T-cell (primary cell): ENCODE measurements around the gene COL23A1. TPM values are rescaled to one million over a fixed set of nuclear protein-coding genes. Genes with fewer than 3 reads are reported as not detected.
"Not testable (repeated sequence)": the region's sequence is repeated elsewhere in the genome, so short reads cannot be mapped to it uniquely, and the experiment has no call there.

Source experiments
- ATAC-seq, 4 experiments: fragments of 200-7000 bp in 3 of 4; fragments of 150-1000 bp in 1 of 4; cut with Tn5 transposase; replicated peaks in 1 of 4; 1 replicate in 3 of 4; 2 replicates in 1 of 4; pipeline ENCODE4 v1.10.0; 2021; ENCODE audit warnings: moderate library complexity in 3 of 4, mild to moderate bottlenecking in 2 of 4, moderate number of reproducible peaks in 1 of 4
- CTCF ChIA-PET, 2 donors: fragments of 300-600 bp; sonication (Branson Sonifier 250); formaldehyde crosslinking; loops; one replicate each; lab custom pipeline; 2022; ENCODE audit warnings: antibody characterized with exemption in 2 of 2; lab: Charles Lee
- POLR2A ChIA-PET, 2 donors: fragments of 300-600 bp; sonication (Branson Sonifier 250); formaldehyde crosslinking; loops; one replicate each; lab custom pipeline; 2022; ENCODE audit warnings: antibody characterized with exemption in 2 of 2; lab: Charles Lee
- DNase-seq, 35 experiments: peaks; one replicate each; pipeline versions ENCODE4 v3.0.0 to v3.0.0-alpha.2; 2013 to 2023
- H3K27ac ChIP-seq: one replicate; pipeline ENCODE4 v1.5.1; 2013; ENCODE audit warnings: low read length
- H3K27me3 ChIP-seq, 2 experiments: replicated peaks in 1 of 2; 1 replicate in 1 of 2; 2 replicates in 1 of 2; pipeline versions ENCODE4 v1.6.1 to v1.7.0; 2013; ENCODE audit warnings: low read length in 1 of 2, mixed read lengths in 1 of 2; ENCODE audit not compliant: control insufficient read depth in 2 of 2, insufficient read depth in 2 of 2; ENCODE audit errors: extremely low read depth in 1 of 2
- H3K36me3 ChIP-seq, 2 donors: 1 replicate in 1 of 2; 2 replicates in 1 of 2; pipeline versions ENCODE4 v1.6.1 to v1.7.0; 2013; ENCODE audit warnings: low read length in 1 of 2; ENCODE audit not compliant: control insufficient read depth in 2 of 2, insufficient read depth in 1 of 2; ENCODE audit errors: extremely low read depth in 1 of 2
- H3K4me1 ChIP-seq, 2 experiments: 1 replicate in 1 of 2; 2 replicates in 1 of 2; pipeline versions ENCODE4 v1.6.1 to v1.7.0; 2013; ENCODE audit warnings: low read length in 2 of 2, mixed read lengths in 1 of 2; ENCODE audit not compliant: insufficient read depth in 2 of 2, control insufficient read depth in 1 of 2; ENCODE audit errors: extremely low read depth in 1 of 2
- H3K4me3 ChIP-seq, 2 donors: 1 replicate in 1 of 2; 2 replicates in 1 of 2; pipeline versions ENCODE4 v1.5.1 to v1.7.0; 2013; ENCODE audit warnings: mild to moderate bottlenecking in 2 of 2, low read length in 1 of 2, moderate library complexity in 1 of 2; ENCODE audit not compliant: control insufficient read depth in 1 of 2; ENCODE audit errors: extremely low read depth in 1 of 2
- H3K9me3 ChIP-seq: 2 replicates; pipeline ENCODE4 v1.7.0; 2013
- H3K27ac Mint-ChIP-seq, 2 donors: one replicate each; pipeline ENCODE4 v1.8.0; 2020 to 2021; ENCODE audit warnings: mild to moderate bottlenecking in 2 of 2, mixed read lengths in 2 of 2
- H3K27me3 Mint-ChIP-seq, 2 donors: one replicate each; pipeline ENCODE4 v1.8.0; 2021 to 2022; ENCODE audit warnings: mixed read lengths in 2 of 2
- H3K36me3 Mint-ChIP-seq: one replicate; pipeline ENCODE4 v1.8.0; 2021; ENCODE audit warnings: mixed read lengths
- H3K4me1 Mint-ChIP-seq, 3 donors: one replicate each; pipeline ENCODE4 v1.8.0; 2020 to 2022; ENCODE audit warnings: mixed read lengths in 3 of 3, mild to moderate bottlenecking in 1 of 3
- H3K4me3 Mint-ChIP-seq, 3 donors: one replicate each; pipeline ENCODE4 v1.8.0; 2020 to 2022; ENCODE audit warnings: mild to moderate bottlenecking in 3 of 3, mixed read lengths in 3 of 3, moderate library complexity in 3 of 3
- H3K9me3 Mint-ChIP-seq, 3 donors: one replicate each; pipeline ENCODE4 v1.8.0; 2020 to 2022; ENCODE audit warnings: mixed read lengths in 3 of 3
- WGBS: methylation state at CpG from one replicate; pipeline ENCODE4 v1.1.5; 2013; ENCODE audit warnings: missing lambda C conversion rate; ENCODE audit not compliant: insufficient coverage; 5-methylcytosine and 5-hydroxymethylcytosine counted together
- total RNA-seq, 35 experiments: library from RNA in 6 of 35; stranded (reverse) in 6 of 35; fragments of 120-200 nt in 1 of 35; gene quantifications; one replicate each; pipeline versions ENCODE4 v1.2.1 to v1.2.4 and lab custom pipeline; 2013 to 2026

COL23A1 gene
- total RNA-seq, 5 donors from 2014 or later (not counting 1 experiment from before 2014, with no cell fraction given), result 0.07 to 0.13 TPM; not detected in 3

DNA sequence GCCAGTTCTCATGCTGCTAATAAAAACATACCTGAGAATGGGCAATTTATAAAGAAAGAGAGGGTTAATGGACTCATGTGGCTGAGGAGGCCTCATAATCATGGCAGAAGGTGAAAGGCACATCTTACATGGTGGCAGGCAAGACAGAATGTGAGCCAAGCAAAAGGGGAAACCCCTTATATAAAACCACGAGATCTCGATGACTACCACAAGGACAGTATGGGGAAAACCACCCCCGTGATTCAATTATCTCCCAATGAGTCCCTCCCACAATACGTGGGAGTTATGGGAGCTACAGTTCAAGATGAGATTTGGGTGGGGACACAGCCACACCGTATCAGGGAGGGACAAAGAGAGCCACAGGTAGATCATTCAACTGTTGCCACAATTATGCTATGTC, 272.5 kb downstream of the COL23A1 start:
- H3K27ac Mint-ChIP-seq, ATAC-seq, H3K36me3 ChIP-seq, H3K4me1 Mint-ChIP-seq, CTCF ChIA-PET, H3K4me3 Mint-ChIP-seq, H3K4me1 ChIP-seq, DNase-seq, H3K4me3 ChIP-seq, H3K36me3 Mint-ChIP-seq, H3K27me3 Mint-ChIP-seq, POLR2A ChIA-PET, H3K9me3 Mint-ChIP-seq, H3K27ac ChIP-seq, H3K9me3 ChIP-seq: not testable (repeated sequence)
- WGBS, result 100% methylated on average over 1 of the region's 5 CpGs
- H3K27me3 ChIP-seq, result peaks cover 0 to 22% of the 10 kb centered on the region in 2 experiments

DNA sequence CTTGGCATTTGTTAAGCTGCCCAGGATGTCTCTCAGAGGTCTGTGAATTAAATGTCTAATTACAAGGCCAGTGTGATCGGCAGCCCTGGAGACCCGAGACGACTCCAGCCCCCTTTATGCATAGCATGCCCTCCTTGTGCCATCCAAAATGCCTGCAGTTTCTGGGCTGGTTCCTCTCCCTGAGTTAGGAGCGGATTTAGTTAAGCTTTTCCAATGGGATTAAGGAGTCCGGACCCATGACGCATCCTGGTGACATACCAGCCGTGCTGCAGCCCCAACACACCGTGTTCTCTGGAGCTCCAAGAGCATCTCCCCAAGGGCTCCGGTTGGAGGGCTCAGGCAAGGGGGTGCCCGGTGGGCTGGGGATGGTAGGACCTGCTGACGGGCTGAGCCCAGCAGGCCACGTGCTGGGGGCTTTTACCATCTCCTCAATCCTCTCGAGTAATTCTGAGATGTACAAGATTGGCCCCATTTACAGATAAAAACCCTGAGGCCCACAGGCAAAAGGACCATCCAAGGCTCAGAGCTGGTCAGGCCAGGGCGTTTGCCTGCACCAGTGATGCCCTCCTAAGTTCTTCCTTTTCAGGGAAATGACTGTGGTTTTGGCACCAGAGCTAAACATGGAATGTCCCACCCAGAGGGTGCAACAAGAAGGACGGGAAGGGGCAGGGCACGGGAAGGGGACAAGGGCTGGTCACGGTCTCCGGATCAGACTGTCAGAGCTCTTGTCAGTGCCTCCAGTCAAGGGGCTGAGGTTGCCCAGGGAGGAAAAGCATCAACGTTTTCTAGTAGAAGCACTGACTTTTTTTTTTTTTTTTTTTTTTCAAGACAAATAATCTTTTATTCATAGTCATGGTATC, 275.0 kb downstream of the COL23A1 start:
- H3K4me3 Mint-ChIP-seq, result no peak overlapping the region
- no peak for DNase-seq
- Histone ChIP-seq H3K4me1 (no peaks in the 10 kb centered on the region), H3K27ac (no peak overlapping the region), H3K27me3 (peaks cover 0 to 18% of the 10 kb centered on the region in 2 experiments), H3K9me3 (no peaks in the 10 kb centered on the region), H3K4me3 (no peak overlapping the region), H3K36me3 (no peaks in the 10 kb centered on the region)
- WGBS, result 80% methylated on average over 8 of the region's 19 CpGs
- H3K27me3 Mint-ChIP-seq, result peaks cover 0 to 3% of the 10 kb centered on the region in 2 donors
- POLR2A ChIA-PET, result no interaction called here
- CTCF ChIA-PET, result no interaction called here
- H3K27ac Mint-ChIP-seq, result no peak overlapping the region
- no peaks in the 10 kb centered on the region for H3K36me3 Mint-ChIP-seq
- ATAC-seq, result no peak
- H3K9me3 Mint-ChIP-seq, result peaks cover 8 to 9% (median 8%) of the 10 kb centered on the region in 3 donors
- H3K4me1 Mint-ChIP-seq, result no peaks in the 10 kb centered on the region

DNA sequence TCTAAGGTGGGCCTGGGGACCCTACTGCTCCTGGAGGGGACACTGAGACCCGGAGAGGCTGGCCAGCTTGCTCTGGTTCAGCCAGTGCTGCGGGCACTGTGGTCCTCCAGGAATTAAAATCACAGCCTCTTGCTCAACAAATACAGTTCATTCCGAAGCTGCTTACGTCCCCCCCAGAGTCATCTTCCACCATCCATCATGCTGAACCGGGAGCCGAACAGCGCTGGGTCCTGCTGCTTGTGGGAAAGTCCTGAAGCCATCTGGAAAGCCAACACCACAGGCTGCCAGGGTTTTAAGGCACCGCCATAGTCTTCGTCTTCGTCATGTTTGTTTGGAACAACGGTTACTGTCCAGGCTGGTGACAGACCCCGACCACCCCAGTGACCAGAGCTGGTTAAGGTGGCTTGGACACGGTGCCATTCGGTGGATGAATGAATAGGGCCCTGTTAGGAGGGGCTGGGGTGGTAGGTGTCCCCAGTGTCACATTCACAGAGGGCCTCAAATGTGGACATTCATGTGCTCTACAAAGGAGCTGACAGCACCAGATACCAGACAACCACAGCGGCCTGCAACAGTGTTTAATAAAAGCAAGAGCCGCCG, 276.0 kb downstream of the COL23A1 start:
- CTCF ChIA-PET, result interaction anchor here in 1 of 2 donors (0.8 kb wide), 1 partner anchor 10 kb away, joined by 3 read pairs; no protein-coding TSS in a partner anchor
- DNase-seq, result no peak
- Mint-ChIP-seq H3K4me3 (no peak overlapping the region), H3K4me1 (no peaks in the 10 kb centered on the region), H3K36me3 (no peaks in the 10 kb centered on the region), H3K27me3 (peaks cover 0 to 3% of the 10 kb centered on the region in 2 donors), H3K27ac (no peak overlapping the region), H3K9me3 (peaks cover 8 to 9% (median 8%) of the 10 kb centered on the region in 3 donors)
- H3K4me3 ChIP-seq, result no peak overlapping the region
- POLR2A ChIA-PET, result no interaction called here
- no peak overlapping the region for H3K27ac ChIP-seq
- ATAC-seq, result no peak
- no peaks in the 10 kb centered on the region for H3K4me1 ChIP-seq
- 85% methylated on average over 17 of the region's 17 CpGs for WGBS
- no peaks in the 10 kb centered on the region for H3K9me3 ChIP-seq
- no peaks in the 10 kb centered on the region for H3K36me3 ChIP-seq
- H3K27me3 ChIP-seq, result peaks cover 0 to 18% of the 10 kb centered on the region in 2 experiments

DNA sequence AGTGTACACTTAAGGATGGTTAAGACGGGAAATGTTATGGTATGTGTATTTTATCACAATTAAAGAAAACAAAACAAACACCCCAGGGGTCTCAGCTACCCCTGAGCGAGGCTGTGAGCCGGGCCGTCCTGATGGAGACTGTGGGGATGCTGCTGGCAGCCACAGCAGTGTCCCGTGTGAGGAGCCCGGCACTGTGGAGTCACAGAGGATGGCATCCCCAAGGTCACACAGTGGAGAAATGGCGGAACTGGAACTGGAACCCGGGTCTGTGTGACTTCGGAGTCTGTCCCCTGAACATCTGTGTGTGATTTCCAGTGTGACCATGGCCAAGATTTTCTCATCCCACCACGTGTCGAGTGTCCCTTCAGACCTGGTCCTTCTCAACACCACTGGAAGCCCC, 276.9 kb downstream of the COL23A1 start:
- H3K27me3 ChIP-seq, result peaks cover 0 to 16% of the 10 kb centered on the region in 2 experiments
- ATAC-seq (no peak), DNase-seq (no peak)
- Mint-ChIP-seq H3K27ac (no peak overlapping the region), H3K4me3 (no peak overlapping the region), H3K27me3 (peaks cover 0 to 3% of the 10 kb centered on the region in 2 donors), H3K9me3 (peaks cover 8 to 9% (median 8%) of the 10 kb centered on the region in 3 donors), H3K4me1 (no peaks in the 10 kb centered on the region), H3K36me3 (no peaks in the 10 kb centered on the region)
- ChIA-PET POLR2A (no interaction called here), CTCF (interaction anchor here in 1 of 2 donors (0.8 kb wide), 1 partner anchor 11 kb away, joined by 3 read pairs; no protein-coding TSS in a partner anchor)
- H3K9me3 ChIP-seq, result no peaks in the 10 kb centered on the region
- H3K4me1 ChIP-seq, result no peaks in the 10 kb centered on the region
- WGBS, result 80% methylated on average over 4 of the region's 11 CpGs
- no peak overlapping the region for H3K27ac ChIP-seq
- no peak overlapping the region for H3K4me3 ChIP-seq
- H3K36me3 ChIP-seq, result no peaks in the 10 kb centered on the region

DNA sequence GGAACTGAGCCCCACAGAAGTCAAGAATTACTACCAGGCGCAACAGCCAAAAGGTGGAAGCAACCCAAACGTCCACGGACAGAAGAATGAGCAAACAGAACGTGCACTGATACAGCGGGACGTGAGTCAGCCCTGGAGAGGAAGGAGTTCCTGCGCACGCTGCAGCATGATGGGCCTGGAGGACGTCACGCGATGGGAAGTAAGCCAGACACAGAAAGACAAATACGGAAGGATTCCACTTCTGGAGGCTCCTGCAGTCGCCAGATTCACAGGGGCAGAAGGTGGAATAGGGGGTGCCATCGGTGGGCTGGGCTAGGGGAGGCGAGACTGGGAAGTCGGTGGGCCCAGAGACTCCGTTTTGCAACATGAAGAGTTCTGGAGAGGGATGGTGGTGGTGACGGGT, 277.3 kb downstream of the COL23A1 start:
- Histone ChIP-seq H3K36me3 (no peaks in the 10 kb centered on the region), H3K27ac (no peak overlapping the region), H3K9me3 (no peaks in the 10 kb centered on the region), H3K4me3 (no peak overlapping the region), H3K4me1 (no peaks in the 10 kb centered on the region), H3K27me3 (peaks cover 0 to 16% of the 10 kb centered on the region in 2 experiments)
- no peak overlapping the region for H3K27ac Mint-ChIP-seq
- DNase-seq (no peak), ATAC-seq (no peak)
- CTCF ChIA-PET, result no interaction called here
- H3K4me3 Mint-ChIP-seq, result no peak overlapping the region
- POLR2A ChIA-PET, result no interaction called here
- peaks cover 8% of the 10 kb centered on the region in 3 donors for H3K9me3 Mint-ChIP-seq
- H3K27me3 Mint-ChIP-seq, result peaks cover 0 to 3% of the 10 kb centered on the region in 2 donors
- no peaks in the 10 kb centered on the region for H3K36me3 Mint-ChIP-seq
- 85% methylated on average over 16 of the region's 18 CpGs for WGBS
- no peaks in the 10 kb centered on the region for H3K4me1 Mint-ChIP-seq

DNA sequence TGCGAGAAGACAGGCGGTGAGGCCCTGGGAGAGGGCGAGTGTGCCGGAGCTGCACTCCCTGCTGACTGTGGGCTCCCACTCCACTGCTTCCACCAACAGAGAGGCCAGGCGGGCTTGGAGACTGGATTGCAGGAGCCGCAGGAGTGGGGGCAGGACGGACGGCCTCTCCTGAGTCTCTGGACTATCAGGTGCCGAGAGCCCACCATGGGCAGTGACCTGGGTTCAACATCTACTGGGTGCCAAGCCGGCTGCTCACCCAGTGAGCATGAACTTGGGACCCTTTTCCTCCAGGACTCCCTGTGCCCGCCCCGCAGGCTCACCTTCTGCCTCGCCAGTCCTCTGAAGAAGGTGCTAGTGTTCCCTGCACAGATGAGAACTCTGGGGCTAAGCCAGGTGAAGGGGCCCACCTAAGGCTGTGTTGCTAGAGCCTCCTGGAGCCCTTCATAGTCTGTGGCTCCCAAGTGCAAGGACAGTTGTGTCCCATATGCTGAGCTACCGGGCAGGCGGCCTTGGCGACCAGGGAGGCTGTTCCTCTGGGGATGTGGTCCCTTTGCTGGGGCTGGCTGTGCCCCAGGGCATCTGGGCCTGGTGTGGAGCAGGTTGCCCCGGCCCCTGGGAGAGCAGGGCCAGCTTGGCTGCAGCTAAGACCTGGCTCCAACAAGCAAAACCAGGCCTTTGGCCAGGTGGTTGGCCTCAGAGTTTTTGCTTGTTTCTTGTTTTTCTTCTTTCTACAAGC, 279.9 kb downstream of the COL23A1 start:
- ChIA-PET POLR2A (no interaction called here), CTCF (no interaction called here)
- WGBS, result 87% methylated on average over 17 of the region's 17 CpGs
- Histone ChIP-seq H3K9me3 (no peaks in the 10 kb centered on the region), H3K36me3 (no peaks in the 10 kb centered on the region), H3K27ac (no peak overlapping the region), H3K27me3 (peaks cover 0 to 24% of the 10 kb centered on the region in 2 experiments), H3K4me3 (no peak overlapping the region), H3K4me1 (no peaks in the 10 kb centered on the region)
- no peak overlapping the region for H3K4me3 Mint-ChIP-seq
- H3K27me3 Mint-ChIP-seq, result peaks cover 9 to 13% of the 10 kb centered on the region in 2 donors
- no peaks in the 10 kb centered on the region for H3K36me3 Mint-ChIP-seq
- H3K27ac Mint-ChIP-seq, result no peak overlapping the region
- DNase-seq, result no peak
- H3K4me1 Mint-ChIP-seq, result no peaks in the 10 kb centered on the region
- no peaks in the 10 kb centered on the region for H3K9me3 Mint-ChIP-seq
- no peak for ATAC-seq
